Stimulated activated CD4-positive, alpha-beta T cell treated with anti-CD3 and anti-CD28 coated beads, Interleukin-4, amount 100 ng/mL, for 1 hour (primary cell): ENCODE data around the gene MAN2B2.
"Not testable (repeated sequence)": the region's sequence is repeated elsewhere in the genome, so short reads cannot be mapped to it uniquely, and the experiment has no call there.

Experiments used
- DNase-seq: peaks from one replicate; pipeline ENCODE4 v3.0.0-alpha.2; 2020

MAN2B2 gene

DNA sequence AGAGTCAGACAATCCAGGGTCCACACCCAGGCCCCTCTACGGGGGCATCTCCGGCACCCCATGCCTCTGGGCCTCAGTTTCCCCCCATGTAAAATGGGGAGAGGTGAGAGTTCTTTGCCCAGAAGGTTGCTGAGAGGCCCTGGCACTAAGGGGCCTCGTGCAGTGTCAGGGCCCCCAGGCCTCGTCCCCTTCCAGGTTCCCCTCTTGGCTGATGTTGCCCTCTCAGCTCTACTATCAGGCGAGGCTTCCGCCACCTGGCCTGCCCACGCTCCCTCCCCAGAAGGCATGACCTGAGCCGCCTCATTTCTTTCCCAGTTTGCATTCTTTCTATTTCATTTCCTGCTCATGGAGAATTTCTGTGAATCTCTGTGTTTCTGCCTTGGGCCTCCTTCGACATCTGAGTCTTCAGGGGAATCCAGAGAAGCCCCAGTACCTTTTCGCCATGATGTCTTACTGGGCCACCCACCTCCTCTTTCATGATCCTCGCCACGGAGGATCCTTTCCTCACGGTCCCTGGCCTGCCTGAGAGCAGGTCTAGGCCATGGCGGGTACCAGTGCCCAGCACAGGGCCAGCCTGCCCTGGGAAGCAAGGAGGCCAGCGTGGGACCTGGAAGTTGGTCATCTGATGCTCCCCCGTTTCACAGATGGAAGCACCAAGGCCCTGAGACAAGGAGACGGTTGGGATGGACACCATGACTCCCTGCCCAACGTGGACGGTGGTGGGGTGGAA, 43.6 kb downstream of the MAN2B2 start:
- no peak for DNase-seq

DNA sequence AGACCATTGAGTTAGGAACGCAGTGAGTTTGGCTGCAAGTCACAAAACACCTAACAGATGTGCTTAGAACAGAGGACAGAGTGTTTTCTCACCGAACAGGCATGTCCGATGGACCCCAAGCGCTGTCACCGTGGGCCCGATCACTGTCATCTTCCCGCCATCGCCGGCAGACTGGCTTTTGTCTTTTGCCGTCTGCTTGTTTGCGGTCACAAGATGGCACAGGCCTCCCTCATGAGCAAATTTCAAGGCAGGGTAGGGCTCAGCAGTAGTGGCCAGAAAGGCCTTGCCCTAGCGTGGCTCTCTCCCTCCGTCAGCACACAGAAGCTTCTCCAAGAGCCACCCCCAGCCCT, 44.1 kb downstream of the MAN2B2 start:
- DNase-seq, result no peak

DNA sequence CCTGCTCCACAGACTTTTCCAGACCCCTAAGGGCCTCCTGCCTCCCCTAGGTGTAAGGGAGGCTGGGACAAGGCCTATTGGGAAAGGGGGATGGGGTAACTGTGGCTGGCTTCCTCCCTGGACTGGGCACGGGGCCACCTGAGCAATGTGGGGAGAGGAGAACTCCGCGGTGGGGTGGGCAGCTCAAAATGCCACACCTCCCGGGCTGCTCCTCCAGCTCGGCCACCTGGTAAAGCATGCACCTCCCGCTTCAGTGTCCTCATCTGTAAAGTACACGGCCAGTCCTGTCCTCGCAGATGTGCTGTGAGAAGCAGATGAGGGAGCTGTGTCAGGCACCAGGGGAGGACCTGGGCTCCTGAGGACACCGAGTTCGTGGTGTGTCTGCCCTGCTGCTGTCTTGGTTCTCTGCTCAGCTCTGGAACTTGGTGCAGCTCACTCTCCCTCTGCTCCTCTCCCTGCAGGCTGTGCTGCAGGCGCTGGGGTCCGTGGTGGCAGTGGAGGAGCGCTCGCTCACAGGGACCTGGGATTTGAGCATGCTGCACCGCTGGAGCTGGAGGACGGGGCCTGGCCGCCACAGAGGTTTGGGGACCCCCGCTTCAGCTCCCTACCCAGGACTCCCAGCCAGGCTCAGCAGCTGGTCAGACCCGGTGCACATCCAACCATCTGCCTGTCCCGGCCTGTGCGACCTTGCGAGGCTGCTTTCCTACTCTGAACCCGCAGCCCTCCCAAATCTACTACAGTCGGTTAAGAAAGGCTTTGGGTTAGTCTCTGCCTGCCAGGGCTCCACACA, 44.7 kb downstream of the MAN2B2 start:
- DNase-seq, result no peak

DNA sequence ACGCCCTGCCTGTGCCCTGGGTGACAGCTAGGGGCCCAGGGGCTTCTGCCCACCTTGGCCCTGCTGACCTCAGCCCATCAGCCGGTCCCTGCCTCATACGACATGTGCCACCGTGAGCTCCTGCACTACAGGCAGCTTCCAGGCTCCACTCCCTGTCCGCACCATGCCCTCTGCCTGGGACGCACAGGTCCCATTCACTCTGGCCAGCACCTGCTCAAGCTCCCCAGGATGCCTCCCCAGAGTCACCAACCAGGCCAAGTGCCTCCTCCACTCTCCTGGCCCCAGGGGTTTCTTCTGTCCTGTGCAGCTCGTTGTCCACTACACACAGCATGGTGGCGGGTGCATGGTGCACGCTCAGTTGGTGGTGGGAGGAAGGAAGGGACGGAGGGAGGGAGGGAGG, 45.3 kb downstream of the MAN2B2 start:
- DNase-seq, result no peak

DNA sequence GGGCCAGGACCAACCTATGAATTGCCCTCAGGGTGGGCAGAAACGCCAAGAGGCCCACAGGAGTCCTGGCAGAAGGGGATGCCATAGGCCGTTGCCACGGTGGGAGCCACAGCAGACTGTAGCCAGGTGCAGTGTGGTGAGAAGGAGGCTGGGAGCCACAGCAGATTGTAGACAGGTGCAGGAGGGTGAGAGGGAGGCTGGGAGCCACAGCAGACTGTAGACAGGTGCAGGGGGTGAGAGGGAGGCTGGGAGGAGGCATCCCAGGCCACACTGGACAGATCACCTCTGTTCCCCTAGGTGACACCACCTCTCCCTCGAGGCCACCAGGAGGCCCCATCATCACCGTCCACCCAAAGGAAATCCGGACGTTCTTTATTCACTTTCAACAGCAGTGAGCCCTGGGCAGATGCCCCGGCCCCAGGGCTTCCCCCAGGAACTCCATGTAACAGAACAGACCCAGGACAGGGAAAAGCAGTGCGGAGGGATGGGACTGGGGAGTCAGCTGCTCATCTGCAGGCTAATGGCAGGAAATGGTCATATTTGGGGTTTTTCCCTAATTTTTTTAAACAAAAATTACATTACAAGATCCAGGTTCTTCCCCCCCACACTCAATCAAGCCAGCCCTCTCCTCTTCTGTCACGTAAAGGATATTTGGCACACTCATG, 46.0 kb downstream of the MAN2B2 start:
- DNase-seq, result no peak

DNA sequence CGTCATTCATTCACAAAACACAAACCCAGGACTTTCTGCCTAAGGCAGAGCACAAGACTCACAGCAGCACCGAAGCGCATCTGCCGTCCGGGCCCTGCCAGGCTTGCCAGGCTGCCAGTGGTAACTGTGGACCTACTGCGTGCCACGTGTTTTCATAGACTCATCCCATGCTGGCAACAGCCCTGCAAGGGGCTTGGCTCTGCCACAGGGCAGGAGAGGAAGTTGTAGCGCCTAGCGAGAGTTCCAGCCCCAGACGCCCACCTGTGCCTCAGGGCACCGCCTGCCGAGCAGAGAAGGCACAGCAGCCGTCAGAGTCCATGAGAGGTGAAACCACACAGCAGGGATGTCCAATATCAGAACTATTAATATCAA, 46.6 kb downstream of the MAN2B2 start:
- DNase-seq, result no peak

DNA sequence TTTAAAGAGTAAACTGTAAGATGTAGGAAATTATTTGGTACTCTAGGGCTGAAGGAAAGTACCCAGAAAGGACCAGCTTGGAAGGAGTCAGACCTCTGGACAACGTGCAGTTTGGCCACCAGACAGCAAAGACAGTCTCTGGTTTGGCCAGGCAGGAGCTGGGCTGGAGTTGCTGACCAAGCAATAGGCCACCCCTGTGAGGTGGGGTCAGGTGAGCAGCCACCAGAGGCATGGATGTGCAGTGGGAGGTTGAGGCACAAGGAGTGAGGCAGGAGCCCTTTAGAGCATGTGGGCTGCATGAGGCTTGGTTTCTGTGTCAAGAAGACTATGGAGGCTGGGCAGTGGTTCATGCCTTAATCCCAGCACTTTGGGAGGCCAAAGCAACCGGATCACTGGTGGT, 47.8 kb downstream of the MAN2B2 start:
- DNase-seq, result no peak

DNA sequence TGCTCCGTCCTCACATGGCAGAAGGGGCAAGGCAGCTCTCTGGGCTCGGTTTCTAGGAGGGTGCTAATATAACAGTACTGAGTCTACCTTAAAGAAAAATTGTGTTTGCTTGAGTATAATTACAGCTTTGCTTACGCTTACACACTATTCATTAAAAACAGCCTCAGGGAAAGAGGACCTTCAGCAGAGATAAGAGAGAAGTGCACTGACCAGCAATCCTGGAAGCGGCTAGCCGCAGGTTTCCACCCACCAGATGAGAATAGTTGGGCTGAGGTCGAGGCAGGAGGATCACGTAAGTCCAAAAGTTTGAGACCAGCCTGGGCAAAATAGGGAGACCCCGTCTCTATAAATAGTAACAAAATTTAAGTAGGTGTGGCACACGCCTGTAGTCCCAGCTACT, 50.3 kb downstream of the MAN2B2 start:
- no peak for DNase-seq

DNA sequence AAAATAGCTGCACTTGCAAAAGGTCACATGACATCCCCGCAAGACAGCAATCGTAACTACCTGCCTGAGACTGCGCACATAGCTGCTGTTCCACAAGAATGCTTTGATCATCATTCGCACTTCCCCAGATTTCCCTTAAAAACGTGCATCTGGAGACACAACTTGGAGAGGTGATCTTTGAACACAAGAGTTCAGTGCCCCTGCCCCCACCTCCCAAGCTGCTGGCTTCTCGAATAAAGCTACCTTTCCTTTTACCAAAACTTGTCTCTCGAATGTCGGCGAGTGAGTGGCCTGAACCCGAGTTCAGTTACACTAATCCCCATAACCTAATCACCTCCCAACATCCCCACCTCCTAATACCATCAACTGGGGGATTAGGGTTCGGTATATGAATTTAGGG, 51.1 kb downstream of the MAN2B2 start:
- DNase-seq, result no peak

DNA sequence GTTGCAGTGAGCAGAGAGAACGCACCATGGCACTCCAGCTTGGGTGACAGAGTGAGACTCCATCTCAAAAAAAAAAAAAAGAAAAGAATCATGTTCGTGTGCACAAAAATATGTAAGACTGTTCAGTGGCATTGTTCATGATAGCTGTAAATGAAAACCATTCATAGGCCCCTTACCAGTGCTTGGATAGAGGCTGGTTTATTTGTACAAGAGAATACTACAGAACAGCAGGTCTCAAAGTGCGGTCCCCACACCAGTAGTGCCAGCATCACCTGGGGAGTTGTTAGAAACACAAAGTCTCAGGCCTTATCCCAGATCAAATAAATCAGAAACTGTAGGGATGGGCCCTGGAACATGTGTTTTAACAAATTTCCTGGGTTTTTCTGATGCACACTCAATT, 52.8 kb downstream of the MAN2B2 start:
- no peak for DNase-seq

DNA sequence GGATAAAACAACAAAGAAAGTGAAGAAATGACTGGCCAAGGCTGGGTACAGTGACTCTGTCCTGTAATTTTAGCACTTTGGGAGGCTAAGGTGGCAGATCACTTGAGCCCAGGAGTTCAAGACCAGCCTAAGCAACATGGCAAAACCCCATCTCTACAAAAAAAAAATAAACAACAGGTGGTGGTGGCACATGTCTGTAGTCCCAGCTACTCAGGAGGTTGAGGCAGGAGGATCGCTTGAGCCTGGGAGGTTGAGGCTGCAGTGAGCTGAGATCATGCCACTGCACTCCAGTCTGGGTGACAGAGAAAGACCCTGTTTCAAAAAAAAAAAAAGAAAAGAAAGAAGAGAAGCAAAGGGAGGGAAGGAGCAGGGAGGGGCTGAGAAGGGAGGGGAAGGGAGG, 53.5 kb downstream of the MAN2B2 start:
- not testable (repeated sequence) for DNase-seq

DNA sequence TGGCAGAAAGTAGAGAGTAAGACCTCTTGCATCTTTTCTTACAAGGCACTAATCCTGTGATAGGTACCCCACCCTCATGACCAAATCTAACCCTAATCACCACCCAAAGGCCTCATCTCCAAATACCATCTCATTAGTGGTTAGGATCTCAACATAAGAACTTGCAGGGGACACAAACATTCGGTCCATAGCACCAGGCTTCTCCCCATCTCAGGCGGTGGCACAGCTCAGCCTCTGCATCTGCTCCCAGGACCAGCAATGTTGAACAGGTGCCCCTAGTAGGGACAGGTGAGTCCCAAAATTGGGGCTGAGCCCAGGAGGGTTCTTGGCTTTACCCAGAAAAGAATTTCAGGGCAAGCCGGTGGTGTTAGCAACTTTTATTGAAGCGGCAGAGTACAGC, 57.1 kb downstream of the MAN2B2 start:
- DNase-seq, result no peak

DNA sequence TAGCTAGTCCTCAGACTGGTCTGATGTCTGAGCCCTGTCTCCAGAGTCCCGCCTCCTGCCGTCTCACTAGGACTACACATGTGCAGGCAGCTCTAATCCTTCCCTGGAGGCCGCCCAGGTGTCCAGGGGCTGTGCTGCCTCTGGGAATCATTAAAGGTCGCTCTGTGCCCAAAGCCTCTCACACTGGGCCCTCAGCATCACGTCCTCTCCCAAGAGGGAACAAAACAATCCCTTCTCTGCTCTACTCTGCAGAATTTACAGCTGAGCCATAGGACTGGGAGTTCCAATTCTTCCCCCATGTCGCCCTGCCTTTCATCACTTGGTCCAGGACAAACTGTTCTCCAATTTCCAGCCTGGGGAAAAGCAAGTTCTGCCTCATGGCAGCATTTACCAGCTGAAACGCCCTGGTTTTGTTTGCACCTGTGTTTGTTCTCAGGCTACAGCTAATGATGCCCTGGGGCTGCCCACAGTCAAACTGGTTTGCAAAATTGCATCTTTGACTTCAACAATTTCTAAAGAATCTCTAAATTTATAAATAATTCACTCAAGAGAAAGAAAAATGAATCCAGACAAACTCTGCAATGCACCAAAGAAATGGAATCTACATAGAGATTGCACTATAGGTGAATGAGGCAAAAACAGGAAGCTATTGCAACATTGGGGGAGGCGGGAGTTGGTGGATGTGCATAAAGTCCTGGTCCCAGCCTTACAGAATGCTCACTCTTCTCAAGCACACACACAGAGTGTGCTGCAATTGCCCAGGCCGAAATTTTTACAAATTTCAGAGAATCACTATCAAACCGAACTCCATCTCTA, 58.3 kb downstream of the MAN2B2 start:
- DNase-seq, result no peak

DNA sequence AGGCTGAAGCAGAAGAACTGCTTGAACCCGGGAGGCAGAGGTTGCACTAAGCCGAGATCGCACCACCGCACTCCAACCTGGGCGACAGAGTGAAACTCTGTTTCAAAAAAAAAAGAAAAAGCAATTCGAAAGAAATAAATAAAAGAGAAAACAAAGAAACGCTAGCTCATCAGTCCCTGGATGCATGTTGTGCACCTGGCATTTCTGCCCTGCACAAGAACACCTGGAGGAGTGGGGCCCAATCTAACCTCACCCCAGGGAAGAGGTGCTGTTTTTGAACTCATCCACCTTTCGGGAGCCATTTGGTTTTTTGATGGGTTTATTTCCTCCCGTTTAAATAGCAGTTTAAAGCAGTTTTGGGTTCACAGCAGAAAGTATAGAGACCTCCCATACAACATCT, 59.8 kb downstream of the MAN2B2 start:
- DNase-seq, result no peak

DNA sequence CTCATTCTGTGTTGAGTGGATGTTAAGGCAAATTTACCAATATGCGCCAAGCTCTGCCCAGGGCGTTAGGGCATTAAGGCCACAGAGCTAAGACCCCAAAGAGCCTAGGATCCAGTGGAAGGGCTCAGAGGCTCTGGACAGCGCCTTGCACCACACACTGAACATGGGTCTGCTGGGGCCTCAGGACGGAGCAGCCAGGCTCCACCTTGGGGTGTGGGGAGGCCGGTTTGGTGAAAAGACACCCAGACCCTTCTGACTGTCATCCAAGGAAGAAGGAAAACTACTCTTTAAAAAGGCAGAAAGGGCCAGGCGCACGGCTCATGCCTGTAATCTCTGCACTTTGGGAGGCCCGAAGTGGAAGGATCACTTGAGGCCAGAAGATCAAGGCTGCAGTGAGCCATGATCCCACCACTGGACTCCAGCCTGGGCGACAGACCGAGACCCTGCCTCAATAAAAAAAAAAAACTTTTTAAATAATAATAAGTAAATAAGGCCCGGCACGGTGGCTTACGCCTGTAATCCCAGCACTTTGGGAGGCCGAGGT, 64.2 kb downstream of the MAN2B2 start:
- no peak for DNase-seq

DNA sequence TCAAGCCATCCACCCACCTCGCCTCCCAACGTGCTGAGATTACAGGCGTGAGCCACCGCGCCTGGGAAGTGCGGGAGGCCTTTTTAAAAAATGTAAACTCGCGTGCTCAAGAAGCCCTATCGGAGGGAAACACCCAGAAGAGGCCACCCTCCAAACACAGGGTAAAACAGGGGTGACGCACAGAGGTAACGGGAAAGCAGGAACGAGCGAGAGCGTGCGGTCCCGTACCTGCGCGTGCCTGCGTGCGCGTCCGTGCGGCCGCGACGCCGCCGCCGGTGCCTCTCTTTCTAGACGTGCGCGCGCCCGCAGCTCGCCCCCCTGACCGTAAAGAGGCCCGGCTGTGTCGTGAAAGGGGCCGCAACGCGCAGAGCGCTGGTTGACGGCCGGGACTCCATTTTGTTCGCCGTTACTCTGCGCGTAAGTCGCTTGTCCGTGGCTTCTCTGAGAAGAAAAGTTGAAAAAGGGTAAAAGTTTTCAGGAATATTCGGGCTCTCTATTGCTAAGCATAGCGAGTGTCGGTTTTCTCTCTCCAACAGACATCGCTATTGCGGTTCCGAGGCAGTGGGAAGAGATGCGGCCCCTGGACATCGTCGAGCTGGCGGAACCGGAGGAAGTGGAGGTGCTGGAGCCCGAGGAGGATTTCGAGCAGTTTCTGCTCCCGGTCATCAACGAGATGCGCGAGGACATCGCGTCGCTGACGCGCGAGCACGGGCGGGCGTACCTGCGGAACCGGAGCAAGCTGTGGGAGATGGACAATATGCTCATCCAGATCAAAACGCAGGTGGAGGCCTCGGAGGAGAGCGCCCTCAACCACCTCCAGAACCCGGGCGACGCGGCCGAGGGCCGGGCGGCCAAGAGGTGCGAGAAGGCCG, 65.5 kb downstream of the MAN2B2 start, which contains the start of gene MRFAP1:
Gene MRFAP1 (plus strand): TSS at position 394 of the 872 bp plus-strand sequence. CDS start 178 bp downstream, at position 572.
- DNase-seq, result peak; percentile 94

DNA sequence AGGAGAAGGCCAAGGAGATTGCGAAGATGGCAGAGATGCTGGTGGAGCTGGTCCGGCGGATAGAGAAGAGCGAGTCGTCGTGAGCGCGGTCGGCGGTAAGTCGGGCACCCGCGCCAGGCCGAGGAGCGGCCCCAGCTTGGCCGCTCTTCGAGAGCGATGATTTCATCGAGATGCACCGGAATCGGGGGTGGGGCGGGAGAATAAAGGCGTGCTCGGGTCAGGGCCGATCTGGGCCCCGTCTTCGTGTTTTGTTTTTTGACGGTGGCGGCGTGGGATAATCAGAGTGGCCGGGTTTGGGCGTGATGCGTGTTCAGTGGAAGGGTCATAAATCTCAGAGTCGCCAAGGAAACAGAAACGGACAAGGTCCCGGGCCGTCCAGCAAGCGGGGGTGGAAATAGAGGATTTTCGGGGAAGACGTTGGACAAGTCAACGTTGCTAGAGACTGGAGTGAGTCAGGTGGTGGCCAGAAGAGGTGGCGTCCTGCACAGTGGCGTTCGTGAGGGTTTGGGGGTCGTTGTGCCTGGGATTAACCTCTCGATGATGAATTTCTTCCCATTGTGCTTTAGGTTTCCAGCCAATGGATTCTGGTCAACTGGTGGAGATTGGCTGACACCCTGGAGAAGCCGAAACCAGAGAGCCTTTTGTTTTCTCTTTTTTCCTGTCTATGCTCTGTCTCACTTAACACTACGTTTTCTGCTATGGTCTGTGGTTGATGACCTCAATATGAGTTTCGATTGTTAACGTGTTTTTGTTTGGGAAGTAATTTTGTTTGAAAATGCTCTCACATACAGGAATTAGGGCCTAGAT, 66.4 kb downstream of the MAN2B2 start:
- DNase-seq, result peak; percentile 46

DNA sequence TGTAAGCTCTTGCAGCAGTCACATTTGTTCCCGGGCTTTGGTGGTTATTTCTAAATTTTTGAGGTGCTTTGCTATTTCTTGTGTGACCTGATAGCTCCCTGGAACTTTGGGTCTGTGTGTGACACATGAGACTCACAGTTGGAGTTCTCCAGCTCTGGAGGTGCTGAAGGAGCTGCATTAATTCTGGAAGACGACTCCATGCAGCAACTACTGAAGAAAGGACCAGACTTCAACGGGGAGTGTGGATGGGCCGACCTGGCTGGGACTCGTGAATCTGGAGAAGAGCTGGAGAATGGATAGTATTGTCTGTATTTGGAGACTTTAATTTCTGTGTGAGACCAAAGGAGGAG, 67.0 kb downstream of the MAN2B2 start:
- DNase-seq, result no peak

DNA sequence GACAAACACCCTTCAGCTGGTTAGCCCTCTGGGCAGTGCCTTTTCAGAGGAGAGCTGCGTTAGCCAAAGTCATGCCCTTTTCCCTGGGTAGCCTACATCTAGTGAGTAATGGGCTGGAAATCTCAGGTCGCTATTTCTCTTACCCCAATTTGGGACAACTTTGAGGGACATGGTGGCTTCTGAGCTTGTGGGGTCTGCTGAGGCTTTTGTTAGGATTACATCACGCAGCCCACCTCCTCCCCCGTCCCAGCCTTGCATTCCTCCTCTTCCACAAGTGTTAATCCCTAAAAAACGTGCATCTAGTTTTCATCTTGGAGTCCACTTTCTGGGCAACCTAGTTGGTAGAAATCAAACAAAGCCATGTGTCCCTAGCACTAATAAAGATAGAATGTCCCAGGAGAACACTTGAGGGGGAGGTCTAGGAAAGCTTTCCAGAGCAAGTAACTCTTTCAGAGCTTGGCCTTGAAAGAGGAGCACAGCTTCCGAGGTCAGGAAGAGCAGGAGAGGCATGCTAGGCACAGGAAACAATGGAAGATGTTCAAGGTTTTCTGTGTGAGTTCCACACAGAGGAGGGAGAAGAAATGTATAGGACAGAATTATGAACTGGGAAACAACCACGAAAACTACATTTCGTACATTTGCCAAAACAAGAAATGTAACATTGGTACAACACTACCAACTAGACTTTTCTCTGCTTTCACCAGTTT, 68.3 kb downstream of the MAN2B2 start:
- DNase-seq, result no peak

DNA sequence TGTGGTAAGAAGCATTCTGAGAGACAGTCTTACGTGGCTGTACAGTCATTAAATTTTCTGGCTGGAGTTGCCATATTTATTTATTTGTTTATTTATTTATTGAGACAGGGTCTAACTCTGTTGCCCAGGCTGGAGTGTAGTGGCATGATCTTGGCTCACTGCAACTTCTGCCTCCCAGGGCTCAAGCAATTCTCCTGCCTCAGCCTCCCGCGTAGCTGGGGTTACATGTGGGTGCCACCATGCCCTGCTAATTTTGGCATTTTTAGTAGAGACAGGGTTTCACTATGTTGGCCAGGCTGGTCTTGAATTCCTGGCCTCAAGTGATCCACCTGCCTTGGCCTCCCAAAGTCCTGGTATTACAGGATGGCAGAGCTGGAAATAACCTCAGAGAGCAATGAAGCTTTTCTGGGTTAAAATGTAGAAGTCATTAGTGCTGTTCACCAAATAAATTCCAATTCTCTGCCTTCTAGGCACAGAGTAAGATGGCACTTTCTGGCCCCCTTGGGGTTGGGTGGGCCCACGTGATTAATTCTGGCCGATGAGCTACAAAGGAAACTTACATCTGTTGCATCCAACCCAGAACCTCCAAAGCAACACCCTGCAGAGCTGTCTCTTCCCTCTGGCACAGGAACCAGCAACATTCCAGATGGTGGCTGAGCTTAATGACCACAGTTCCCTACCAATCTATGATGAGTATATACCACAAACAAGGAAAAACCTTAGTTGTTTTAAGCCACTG, 70.0 kb downstream of the MAN2B2 start:
- no peak for DNase-seq
